K562 (cell line): ENCODE data around the gene CPNE2. TPM values are rescaled to one million over a fixed set of nuclear protein-coding genes. Genes with fewer than 3 reads are reported as not detected.

ENCODE experiments used
- BMI1 ChIP-seq: fragments of 150-350 bp; IDR thresholded peaks from 2 replicates; pipeline ENCODE4 v1.6.1; 2014; ENCODE audit warnings: low read length
- EP300 ChIP-seq: IDR thresholded peaks from 2 replicates; pipeline ENCODE4 v1.6.1; 2012; ENCODE audit warnings: low read length, improper control_type of control experiment
- FOXP1 ChIP-seq: sonication (generic); formaldehyde crosslinking; IDR thresholded peaks from 2 replicates; pipeline ENCODE4 v1.8.0; 2022; ENCODE audit warnings: mild to moderate bottlenecking, missing genetic modification reagents
- GTF2B ChIP-seq: IDR thresholded peaks from 2 replicates; pipeline ENCODE4 v1.6.1; 2011; ENCODE audit not compliant: insufficient read length; ENCODE audit errors: extremely low read depth
- HBP1 ChIP-seq: fragments of 450-650 bp; formaldehyde crosslinking; IDR thresholded peaks from 2 replicates; pipeline ENCODE4 v1.4.0; 2022; ENCODE audit warnings: missing genetic modification characterization
- MCM2 ChIP-seq: fragments of 450-650 bp; IDR thresholded peaks from 2 replicates; pipeline ENCODE4 v1.6.1; 2017; ENCODE audit warnings: low read depth, mild to moderate bottlenecking
- POLR2B ChIP-seq: fragments of 450-650 bp; IDR thresholded peaks from 2 replicates; pipeline ENCODE4 v1.6.1; 2018; ENCODE audit warnings: low read depth; ENCODE audit not compliant: partially characterized antibody
- RAD21 ChIP-seq, 2 experiments: fragments of 250-450 bp in 1 of 2; fragments of 450-650 bp in 1 of 2; sonication (Bioruptor Pico) in 1 of 2; formaldehyde crosslinking in 1 of 2; IDR thresholded peaks in 1 of 2; conservative IDR thresholded peaks in 1 of 2; 2 replicates each; pipeline versions ENCODE4 v1.4.0 to v1.8.0; 2020 to 2022; ENCODE audit warnings: mild to moderate bottlenecking in 2 of 2, moderate library complexity in 1 of 2
- SIN3A ChIP-seq, 2 experiments: fragments of 150-350 bp in 1 of 2; IDR thresholded peaks; 2 replicates each; pipeline ENCODE4 v1.6.1; 2011 to 2016; ENCODE audit warnings: borderline replicate concordance in 2 of 2, low read depth in 2 of 2, low read length in 2 of 2, mild to moderate bottlenecking in 2 of 2, moderate library complexity in 2 of 2; ENCODE audit not compliant: control insufficient read depth in 1 of 2
- SP1 ChIP-seq: sonication (generic); formaldehyde crosslinking; IDR thresholded peaks from 2 replicates; pipeline ENCODE4 v1.8.1; 2022; ENCODE audit warnings: mild to moderate bottlenecking, missing genetic modification reagents
- TEAD1 ChIP-seq, 2 experiments: fragments of 450-650 bp in 1 of 2; sonication (generic) in 1 of 2; formaldehyde crosslinking; IDR thresholded peaks; 2 replicates each; pipeline versions ENCODE4 v1.4.0 to v1.8.0; 2020 to 2022; ENCODE audit warnings: mild to moderate bottlenecking in 2 of 2, missing genetic modification reagents in 1 of 2
- ZC3H4 ChIP-seq: sonication (generic); formaldehyde crosslinking; IDR thresholded peaks from 2 replicates; pipeline ENCODE4 v1.9.0; 2021; ENCODE audit warnings: missing genetic modification reagents, borderline replicate concordance
- ZNF318 ChIP-seq, 2 experiments: fragments of 450-650 bp; IDR thresholded peaks; 2 replicates each; pipeline ENCODE4 v1.6.1; 2016; ENCODE audit warnings: mild to moderate bottlenecking in 2 of 2, borderline replicate concordance in 1 of 2, low read depth in 1 of 2, moderate library complexity in 1 of 2
- ZNF511 ChIP-seq: sonication (generic); formaldehyde crosslinking; IDR thresholded peaks from 2 replicates; pipeline ENCODE4 v1.8.0; 2022; ENCODE audit warnings: mild to moderate bottlenecking, missing genetic modification reagents
- ZNF586 ChIP-seq: fragments of 450-650 bp; formaldehyde crosslinking; conservative IDR thresholded peaks from 2 replicates; pipeline ENCODE4 v1.4.0; 2020; ENCODE audit warnings: mild to moderate bottlenecking, moderate library complexity
- polyA plus RNA-seq, 8 experiments: library from polyadenylated mRNA; depleted of rRNA in 4 of 8; stranded (reverse) in 5 of 8; unstranded in 3 of 8; fragments of >200 nt; fragmentation: Nextera tagmentation in 2 of 8; fragmentation: Illumina TruSeq in 1 of 8; extraction: Ambion mirVana in 2 of 8; extraction: Trizol in 1 of 8; gene quantifications; 2 replicates each; pipeline versions ENCODE4 v1.2.1 to v1.2.3, GENCODE V29; 2011 to 2014; ENCODE audit warnings: inconsistent platforms in 1 of 8, missing spikeins in 1 of 8
- total RNA-seq, 7 experiments: library from RNA; depleted of rRNA in 6 of 7; stranded (reverse); fragments of >200 nt in 6 of 7; fragmentation: Illumina TruSeq in 2 of 7; extraction: Trizol in 2 of 7; gene quantifications; 2 replicates each; pipeline versions ENCODE4 v1.2.1 to v1.2.3, GENCODE V29; 2011 to 2021; ENCODE audit warnings: low replicate concordance in 1 of 7

CPNE2 gene
- total and polyA plus RNA-seq, 9 of the 15 experiments (the other 6 are each of a cell fraction or from before 2014, with no cell fraction given) = 3.0 to 13.9 (median 8.6) TPM

- TF ChIP-seq HBP1 (CRISPR knock-in tag) = no peak
- no peak for TF ChIP-seq SIN3A (IDR thresholded peaks at IDR 0.05; ENCODE audit: borderline replicate concordance in 2 of 2, control insufficient read depth in 1 of 2, low read depth in 2 of 2, low read length in 2 of 2)
- no peak for TF ChIP-seq BMI1
- no peak for TF ChIP-seq ZC3H4 (CRISPR knock-in tag)
- TF ChIP-seq ZNF318 (IDR thresholded peaks at IDR 0.05; ENCODE audit: borderline replicate concordance in 1 of 2, low read depth in 1 of 2) = no peak
- no peak for TF ChIP-seq ZNF586 (CRISPR knock-in tag)
- no peak for TF ChIP-seq TEAD1 (CRISPR knock-in tag; IDR thresholded peaks at IDR 0.05)
- no peak for TF ChIP-seq ZNF511
- no peak for TF ChIP-seq FOXP1 (CRISPR knock-in tag)
- TF ChIP-seq EP300 = no peak
- TF ChIP-seq MCM2 = no peak
- TF ChIP-seq POLR2B = peak; percentile 17
- no peak for TF ChIP-seq RAD21 (CRISPR knock-in tag; conservative IDR thresholded peaks at IDR 0.05 in 1 of 2, IDR thresholded peaks at IDR 0.05 in 1 of 2)
- no peak for TF ChIP-seq SP1 (CRISPR knock-in tag)
- TF ChIP-seq GTF2B = no peak
Observed at GRCh38 chr16:57185446-57185944, 93.1 kb downstream of the CPNE2 start (continued).
